Retina (tissue), 1 donor: ENCODE data around the gene VPREB3.

Experiments used
- DNase-seq: peaks from one replicate; pipeline ENCODE4 v3.0.0-alpha.2; 2016

Gene VPREB3, protein sequence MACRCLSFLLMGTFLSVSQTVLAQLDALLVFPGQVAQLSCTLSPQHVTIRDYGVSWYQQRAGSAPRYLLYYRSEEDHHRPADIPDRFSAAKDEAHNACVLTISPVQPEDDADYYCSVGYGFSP

DNA sequence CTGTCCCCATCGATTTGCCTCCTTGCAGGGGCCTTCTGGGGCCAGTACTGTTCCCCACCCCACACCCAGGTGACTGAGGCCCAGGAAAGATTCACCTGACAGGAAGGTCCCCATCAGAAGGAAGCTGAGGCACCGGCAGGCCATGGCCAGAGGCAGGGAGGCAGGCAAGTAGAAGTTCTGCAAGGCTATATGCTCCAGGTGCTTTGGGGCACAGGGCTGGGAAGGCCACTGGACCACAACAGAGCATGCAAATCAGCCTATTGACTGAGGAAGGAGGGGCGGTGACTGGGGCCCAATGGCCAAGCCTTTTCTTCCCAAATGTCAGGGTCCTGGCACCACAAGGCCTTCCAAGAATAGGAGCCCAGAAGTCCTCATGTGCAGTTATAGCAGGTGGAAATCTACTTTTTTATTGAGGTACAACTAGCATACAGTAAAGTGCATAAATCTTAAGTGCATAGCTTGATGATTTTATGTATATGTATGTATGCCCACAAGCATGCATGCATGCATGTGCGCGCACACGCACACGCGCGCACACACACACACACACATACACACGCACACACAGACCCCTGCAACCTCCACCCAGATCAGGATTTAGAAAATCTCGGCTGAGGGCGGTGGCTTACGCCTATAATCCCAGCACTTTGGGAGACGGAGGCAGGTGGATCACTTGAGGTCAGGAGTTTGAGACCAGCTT is at the start of gene VPREB3:
Gene VPREB3 (minus strand): TSS at position 206 of the 700 bp plus-strand sequence. CDS start 62 bp downstream, at position 144.
- no peak for DNase-seq

- DNase-seq = no peak
Observed at GRCh38 chr22:23803001-23803819, 49.0 kb upstream of the VPREB3 start.

DNA sequence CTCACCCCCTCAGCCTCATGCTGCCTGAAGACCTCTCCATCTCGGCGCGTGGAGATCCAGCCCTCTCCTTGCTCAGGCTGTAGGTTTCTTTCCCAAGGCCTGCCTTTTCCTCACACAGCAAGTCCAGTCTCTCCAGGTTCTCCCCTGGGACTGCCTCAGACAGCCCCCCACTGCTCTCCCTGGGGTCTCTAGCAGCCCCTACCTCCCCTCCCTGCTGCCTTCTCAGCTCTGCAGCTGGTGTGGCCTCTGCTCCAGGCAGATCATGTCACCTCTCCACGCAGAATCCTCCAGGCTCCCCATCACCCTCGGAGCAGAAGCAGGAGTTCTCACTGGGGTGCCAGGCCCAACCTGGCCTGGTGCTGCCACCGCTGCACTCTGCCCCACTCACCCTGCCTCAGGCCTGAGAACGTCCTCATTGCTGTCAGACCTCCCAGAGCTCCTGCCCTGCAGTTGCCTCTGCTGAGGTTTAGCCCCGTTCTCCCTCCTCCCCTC is 47.7 kb upstream of the VPREB3 start:
- DNase-seq = no peak

- DNase-seq = no peak
Observed at GRCh38 chr22:23801238-23801821, 47.1 kb upstream of the VPREB3 start.

DNA sequence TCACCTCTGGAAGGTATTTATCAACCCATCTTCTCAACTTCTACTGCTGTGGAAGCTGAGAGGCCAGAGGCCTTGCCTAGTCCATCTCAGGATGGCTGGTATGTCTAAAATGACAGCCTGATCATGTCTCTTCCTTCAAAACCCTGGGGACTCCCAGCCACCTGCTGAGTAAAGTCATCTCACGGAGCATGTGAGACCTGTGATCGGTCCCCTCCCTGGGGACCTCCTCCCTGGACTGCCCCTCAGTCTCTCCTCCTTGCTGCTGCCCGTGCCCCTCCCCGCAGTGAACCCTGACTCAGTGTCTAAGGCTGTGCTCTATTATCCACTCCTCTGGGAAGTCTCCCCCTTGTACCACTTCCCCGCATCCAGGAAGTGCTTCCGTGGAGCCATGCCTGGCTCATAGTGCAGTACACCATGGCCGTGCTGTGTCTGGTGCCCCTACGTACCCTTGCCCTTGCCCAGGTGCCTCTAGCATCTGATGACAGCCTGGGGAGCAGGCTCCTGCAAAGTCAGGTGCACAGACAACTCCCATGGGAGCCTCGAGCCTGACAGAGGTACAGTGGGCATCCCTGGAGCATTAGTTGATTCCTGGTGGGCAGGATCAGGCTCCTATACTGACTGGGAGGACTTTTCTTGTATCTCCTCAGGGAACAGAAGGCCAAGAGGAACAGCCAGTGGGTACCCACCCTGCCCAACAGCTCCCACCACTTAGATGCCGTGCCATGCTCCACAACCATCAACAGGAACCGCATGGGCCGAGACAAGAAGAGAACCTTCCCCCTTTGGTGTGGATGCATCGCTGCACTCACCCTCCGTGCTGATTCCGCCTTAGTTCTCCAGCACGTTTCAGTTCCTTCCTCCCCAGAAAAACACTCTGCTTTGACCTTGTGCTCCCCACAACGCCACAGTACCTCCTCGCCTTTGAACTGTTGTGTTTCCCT is 46.3 kb upstream of the VPREB3 start:
- DNase-seq = no peak

DNA sequence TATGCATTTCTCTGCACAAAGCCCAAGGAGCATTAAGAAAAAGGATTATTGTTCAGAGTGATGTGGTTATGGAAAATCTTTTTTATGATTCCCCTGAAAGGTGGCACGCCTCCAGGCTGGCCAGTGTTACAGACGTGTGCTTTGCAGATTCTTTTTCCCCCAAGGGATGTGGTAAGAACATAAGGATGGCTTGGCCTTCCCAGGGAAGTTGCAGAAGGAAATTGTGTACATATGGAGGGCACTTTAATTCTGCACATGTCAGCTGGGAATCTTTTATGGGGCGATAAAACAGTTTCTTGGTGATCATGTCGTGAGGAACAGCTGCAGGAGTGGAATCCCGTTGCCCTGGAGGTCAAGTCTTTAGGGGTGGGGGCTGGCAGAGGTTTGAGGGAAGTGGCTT is 42.2 kb upstream of the VPREB3 start:
- no peak for DNase-seq

GRCh38 chr22:23793326-23793725 is 39.1 kb upstream of the VPREB3 start:
- no peak for DNase-seq

GRCh38 chr22:23791738-23792645 is 37.8 kb upstream of the VPREB3 start:
- no peak for DNase-seq

DNA sequence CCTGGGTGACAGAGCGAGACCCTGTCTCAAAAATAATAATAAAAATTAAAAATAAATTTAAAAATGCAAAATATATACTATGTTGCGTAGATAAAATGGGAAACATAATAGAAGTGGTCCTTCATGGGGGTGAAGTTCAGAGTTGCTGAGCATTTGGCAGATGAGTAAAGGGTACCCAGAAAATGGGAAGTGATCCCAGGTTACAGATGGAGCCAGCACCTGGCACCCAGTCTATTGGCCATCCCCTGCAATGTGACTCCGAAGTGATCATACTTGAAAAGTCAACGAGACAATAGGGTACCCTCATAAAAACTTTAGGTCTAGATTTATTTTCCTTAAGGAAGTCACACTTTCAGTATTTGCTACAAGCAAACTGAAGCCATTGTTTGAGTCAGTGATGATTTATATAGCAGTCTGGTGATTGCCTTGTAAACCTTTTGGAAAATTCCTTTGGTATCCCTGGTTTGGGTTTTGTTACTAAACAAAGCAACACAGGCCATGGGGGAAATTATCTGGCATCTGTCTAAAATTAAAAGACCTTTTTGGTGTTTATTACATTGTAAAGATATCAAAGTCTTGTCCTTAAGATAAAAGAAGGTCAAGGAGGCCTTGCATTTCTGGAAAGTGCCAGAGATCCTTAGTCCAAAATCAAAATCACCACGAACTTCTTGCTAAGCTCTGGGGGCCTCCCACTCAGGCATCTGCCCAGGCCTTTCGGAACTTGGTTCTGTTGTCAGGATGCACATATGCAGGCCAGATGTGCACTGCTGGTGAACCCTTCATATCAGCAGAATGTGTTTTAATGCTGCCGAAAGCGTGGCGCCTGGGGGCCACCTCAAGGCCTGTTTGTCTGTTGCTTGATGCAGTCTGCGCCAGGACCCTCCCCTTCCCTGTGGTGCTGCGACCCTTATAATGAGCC is 36.9 kb upstream of the VPREB3 start:
- no peak for DNase-seq

DNA sequence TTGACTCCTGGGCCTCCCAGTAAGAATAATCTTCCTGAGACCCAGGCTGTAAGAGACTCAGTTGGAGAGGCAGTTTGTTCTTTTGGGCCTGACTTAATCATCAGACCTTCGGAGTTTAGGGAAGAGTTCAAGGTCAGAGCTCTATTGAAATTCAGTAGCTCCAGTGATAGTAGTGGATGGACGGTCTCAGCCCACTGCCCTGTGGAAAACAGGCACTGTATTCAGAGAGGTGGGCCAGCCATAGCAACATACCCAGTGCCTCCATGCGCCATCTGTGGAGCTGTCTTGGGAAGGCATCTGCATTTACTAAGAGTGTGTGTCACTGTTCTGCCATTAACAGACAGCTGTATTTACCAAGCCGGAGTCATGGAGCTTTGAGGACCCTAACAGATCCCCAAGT is 35.4 kb upstream of the VPREB3 start:
- no peak for DNase-seq

- DNase-seq = no peak
Observed at GRCh38 chr22:23789121-23789520, 34.9 kb upstream of the VPREB3 start.

- no peak for DNase-seq
Observed at GRCh38 chr22:23787910-23788309, 33.7 kb upstream of the VPREB3 start.

DNA sequence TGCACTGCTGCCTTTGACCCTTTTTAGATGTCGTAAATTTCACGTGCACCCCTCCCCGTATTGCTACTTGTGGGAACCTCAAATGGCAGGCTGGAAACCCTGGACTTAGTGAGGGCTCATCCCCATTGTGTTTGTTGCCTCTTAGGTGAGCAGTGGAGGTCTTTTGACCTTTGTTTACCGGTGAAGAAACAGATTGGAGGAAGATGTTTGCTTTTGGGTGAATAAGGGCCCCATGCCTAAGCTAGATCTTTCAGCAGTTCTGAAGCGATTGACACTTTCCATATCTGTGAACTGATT is 33.3 kb upstream of the VPREB3 start:
- DNase-seq = no peak

DNA sequence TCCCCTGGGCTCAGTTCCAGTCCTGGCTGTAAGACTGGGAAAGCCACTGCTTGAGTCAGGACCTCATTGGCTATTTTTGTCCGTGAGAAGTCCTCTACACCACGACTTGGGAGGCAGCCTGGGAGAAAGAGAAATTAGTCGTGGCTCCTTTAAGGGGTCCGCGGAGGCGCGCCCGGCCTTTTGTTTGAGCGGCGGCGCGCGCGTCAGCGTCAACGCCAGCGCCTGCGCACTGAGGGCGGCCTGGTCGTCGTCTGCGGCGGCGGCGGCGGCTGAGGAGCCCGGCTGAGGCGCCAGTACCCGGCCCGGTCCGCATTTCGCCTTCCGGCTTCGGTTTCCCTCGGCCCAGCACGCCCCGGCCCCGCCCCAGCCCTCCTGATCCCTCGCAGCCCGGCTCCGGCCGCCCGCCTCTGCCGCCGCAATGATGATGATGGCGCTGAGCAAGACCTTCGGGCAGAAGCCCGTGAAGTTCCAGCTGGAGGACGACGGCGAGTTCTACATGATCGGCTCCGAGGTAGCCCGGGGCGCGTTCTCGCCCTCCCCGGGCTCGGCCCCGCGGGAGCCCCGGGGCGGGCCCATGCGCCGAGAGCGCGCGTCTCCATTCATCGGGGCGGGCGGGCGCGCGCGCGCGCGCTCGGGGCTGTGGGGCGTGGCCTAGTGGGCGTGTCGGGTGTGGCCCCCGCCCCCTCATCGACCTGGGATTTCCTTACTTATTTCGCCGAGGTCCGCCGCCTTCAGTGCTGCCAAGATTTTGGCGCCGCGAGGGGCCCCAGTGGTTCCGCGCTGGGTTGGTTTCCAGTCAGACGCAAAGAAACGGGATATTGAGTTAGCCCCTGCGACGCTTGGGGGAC is 32.8 kb upstream of the VPREB3 start, which contains the start of gene SMARCB1:
Gene SMARCB1 (plus strand): TSS at position 215 of the 848 bp plus-strand sequence. CDS start 204 bp downstream, at position 419.
- DNase-seq = peak; percentile 97

GRCh38 chr22:23786261-23786710 is 32.1 kb upstream of the VPREB3 start:
- no peak for DNase-seq

- DNase-seq = no peak
Observed at GRCh38 chr22:23784215-23784732, 30.0 kb upstream of the VPREB3 start.

GRCh38 chr22:23783265-23784150 is 29.3 kb upstream of the VPREB3 start:
- DNase-seq = no peak

DNA sequence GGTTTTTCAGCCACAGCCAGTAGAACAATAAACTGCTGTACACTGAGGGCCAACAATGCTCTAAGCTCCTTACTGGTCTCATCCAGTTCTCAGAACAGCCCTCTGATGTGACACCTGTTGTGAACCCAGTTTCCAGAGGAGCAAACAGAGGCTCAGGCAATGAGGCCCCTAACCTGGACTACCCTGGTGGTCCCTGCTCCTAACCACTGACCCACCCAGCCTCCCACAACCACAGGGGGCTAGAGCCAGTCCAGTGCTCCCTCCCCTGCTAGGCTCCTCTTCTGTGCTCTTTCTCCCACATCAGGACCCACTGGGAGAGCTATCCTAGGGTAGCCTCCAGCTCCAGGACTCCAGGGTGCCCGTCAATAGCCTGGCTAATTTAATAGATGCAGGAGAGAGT is 28.5 kb upstream of the VPREB3 start:
- no peak for DNase-seq
